ENCODE measurements around the gene FBXL14.
"Not testable (repeated sequence)": the region's sequence is repeated elsewhere in the genome, so short reads cannot be mapped to it uniquely, and the experiment has no call there.

The FBXL14 gene

GRCh38 chr12:1619159-1619558, 24.8 kb upstream of the FBXL14 start:
- DNase-seq = no peak

DNA sequence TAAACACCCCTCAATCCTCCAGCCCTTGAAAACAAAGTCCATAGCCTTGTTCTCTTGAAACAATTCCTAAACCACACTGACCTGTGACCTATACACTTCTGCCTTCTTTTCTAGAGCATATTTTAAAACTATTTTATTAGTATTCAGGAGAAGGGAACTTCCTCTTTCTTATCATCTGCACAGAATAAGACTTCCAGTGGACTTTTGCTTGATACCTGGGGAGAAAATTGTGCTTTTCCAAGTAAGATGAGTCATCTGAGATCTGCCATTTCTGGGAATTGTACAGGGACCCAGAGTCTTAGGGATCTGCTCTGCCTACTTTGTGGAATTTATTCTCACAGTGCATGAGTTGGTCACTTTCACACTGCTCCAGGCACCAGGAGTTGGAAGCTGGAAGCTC, 24.1 kb upstream of the FBXL14 start:
- no peak for DNase-seq

- no peak for DNase-seq
Measured at GRCh38 chr12:1616233-1617066, 22.1 kb upstream of the FBXL14 start.

DNA sequence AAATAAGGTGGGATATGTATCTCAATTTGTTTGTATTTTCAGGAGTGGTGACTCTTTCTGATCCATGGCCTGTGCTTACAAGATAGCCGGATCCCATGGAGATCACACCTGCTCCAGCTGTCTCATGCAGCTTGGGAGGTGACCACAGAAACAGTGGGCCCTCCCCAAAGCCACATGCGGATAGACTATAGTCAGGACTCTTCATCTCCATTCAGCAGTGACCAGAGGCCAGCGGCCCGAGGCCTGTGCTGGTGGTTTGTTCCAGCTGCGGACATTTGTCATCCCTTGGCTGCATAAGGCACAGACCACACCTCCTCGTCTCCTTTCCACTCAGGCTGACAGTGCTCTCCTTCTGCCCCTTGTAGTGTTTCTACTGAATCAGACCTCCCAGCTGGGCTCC, 20.0 kb upstream of the FBXL14 start:
- DNase-seq = no peak

GRCh38 chr12:1613860-1614259, 19.5 kb upstream of the FBXL14 start:
- DNase-seq = no peak

- DNase-seq = no peak
Measured at GRCh38 chr12:1611803-1612572, 17.6 kb upstream of the FBXL14 start.

DNA sequence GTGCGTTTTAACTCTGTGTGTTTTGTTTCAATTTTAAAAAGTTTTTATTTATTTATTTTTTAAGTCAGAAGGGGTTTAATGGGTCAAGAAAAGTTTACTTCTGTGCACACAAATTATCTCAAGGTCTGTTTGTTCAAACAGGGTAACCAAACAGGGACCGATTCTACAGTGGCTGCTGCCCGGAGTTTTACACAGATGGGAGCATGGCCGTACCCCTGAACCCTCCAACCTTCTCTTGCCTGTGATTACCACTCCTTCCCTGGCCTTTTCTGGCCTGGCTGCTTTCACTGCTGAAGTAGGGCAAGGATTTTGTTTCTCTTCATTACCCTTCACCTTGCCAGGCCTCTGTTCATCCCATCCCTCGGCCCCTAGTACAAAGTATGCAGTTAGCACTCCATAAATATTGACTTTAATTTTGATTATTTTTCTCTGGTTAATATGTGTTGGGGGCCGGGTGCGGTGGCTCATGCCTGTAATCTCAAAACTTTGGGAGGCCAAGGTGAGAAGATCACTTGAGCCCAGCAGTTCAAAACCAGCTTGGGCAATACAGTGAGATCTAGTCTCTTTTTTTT, 15.8 kb upstream of the FBXL14 start:
- DNase-seq = no peak

DNA sequence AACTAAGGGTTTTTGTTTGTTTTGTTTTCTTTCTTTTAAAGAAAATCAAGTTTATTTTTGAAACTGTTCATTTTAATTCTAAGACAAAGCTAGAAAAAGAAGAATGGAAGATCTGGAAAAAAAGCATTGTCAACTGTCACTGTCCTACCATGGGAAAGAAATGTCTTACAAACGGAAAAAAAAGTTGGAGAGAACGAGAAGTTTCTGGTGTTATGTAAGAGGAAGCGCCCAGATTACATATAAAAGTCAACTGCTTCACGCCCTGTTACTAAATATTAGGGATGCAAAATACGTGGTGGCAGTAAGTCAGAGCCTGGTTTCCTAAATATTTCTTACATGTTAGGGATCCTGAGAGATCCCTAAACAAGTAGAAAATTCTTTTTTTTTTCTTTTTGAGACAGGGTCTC, 14.3 kb upstream of the FBXL14 start:
- no peak for DNase-seq

DNA sequence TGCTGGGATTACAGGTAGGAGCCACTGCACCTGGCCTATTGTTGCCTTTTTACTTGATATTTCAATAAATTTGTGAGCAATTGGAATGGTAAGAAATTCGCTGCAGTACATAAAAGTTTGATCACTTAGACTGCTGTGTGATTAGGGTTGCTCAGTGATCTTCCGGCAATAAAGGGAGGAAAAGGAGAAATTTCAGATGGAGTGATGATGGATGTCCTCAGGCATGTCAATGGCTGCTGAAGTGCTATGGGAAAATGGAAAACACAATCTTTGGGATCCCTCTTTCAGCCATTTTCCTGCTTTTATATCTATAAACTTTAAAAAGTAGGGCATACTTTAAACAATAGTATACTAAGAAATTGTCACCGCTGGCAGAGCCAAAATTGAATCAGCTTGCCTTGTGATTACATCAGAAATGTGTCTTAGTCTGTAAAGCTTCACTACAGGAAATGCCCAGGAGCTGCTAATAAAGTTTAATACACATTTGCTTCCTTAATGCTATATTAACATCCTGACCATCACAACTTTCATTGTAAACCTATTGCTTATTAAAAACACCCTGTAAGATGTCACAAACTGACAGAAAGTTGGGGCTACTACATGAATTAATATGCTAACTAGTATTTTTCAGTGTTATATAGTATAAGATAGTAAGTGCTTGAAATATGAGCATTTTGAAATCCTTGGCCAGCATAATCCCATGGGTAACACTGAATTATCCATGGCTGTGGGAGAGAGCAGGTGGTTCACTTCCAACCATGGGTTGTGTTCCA, 13.7 kb upstream of the FBXL14 start:
- DNase-seq = no peak

DNA sequence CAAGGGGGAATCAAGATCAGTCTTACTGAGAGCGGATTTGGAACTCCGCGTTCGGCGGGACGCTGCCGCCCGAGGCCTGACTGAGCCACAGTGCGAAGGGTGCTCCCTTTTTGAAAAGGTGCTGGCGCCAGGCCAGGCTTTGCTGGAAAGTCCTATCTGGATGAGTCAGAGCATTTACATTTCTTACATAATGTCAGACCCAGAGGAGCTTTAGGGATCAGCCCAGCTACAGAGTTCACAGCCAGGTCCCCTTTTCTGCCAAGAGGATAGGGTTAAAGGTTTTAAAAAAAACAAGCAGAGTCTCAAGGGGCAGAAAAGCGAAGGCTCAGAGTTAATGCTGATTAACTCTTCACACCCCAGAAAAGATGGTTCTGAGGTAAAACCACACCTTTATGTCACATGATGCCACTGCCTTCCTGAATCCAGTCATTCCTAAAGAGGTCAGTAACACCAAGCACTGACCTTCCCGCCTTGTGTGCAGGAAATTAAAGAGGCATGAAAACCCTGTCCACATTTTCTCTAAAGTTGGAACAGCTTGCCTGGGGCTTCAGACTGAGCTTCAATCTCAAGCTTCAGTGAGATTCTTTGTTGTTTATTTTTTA, 11.7 kb upstream of the FBXL14 start:
- peak in 1 of 2 donors; percentile 56 for DNase-seq

- peak; percentile 73 to 84 for DNase-seq
Measured at GRCh38 chr12:1605129-1606020, 11.0 kb upstream of the FBXL14 start.

DNA sequence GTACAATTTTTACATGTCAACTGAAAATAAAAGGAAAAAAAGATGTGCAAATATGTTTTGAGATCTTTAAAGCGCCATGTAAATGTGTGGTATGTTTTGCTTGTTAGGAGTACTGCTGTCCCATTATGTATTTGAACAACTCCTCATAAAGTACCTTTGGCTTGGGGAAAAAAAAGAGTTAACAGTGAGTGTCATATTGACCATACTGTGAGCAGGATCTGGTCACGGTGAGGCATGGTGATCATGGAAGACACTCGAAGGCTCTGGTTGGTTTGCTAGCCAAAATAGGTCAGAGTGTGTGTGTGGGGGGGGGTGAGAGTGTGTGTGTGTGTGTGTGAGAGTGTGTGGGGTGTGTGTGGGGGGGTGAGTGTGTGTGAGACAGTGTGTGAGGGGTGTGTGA, 10.1 kb upstream of the FBXL14 start:
- no peak for DNase-seq

GRCh38 chr12:1603269-1603993, 9.1 kb upstream of the FBXL14 start:
- no peak for DNase-seq

- not testable (repeated sequence) for DNase-seq
Measured at GRCh38 chr12:1602706-1603105, 8.3 kb upstream of the FBXL14 start.

- DNase-seq = no peak
Measured at GRCh38 chr12:1598757-1599156, 4.4 kb upstream of the FBXL14 start.

GRCh38 chr12:1595690-1596347, 1.4 kb upstream of the FBXL14 start:
- DNase-seq = no peak

GRCh38 chr12:1595026-1595561, 713 bp upstream of the FBXL14 start:
- peak in 1 of 2 donors; percentile 59 for DNase-seq

GRCh38 chr12:1594006-1594260, 448 bp downstream of the FBXL14 start:
- peak in 1 of 2 donors; percentile 53 for DNase-seq

- peak in 1 of 2 donors; percentile 45 for DNase-seq
Measured at GRCh38 chr12:1593174-1594005, 991 bp downstream of the FBXL14 start.
